DOHH2 (cell line): ENCODE results near the gene SPATA31C1.

Experiments used
- H3F3A ChIP-seq: fragments of 200-600 bp; sonication (generic), shearing (Covaris generic); 2 replicates; pipeline ENCODE4 v1.6.0; 2016; ENCODE audit warnings: antibody characterized with exemption, mild to moderate bottlenecking; ENCODE audit not compliant: control insufficient read depth, insufficient read depth
- H3K27ac ChIP-seq: fragments of 200-600 bp; sonication (generic); 2 replicates; pipeline ENCODE4 v1.5.1; 2014; ENCODE audit warnings: low read depth, mild to moderate bottlenecking, low read length, moderate library complexity
- H3K27me3 ChIP-seq: fragments of 200-600 bp; sonication (generic); 2 replicates; pipeline ENCODE4 v1.6.1; 2014; ENCODE audit warnings: mild to moderate bottlenecking, low read length, mixed read lengths; ENCODE audit not compliant: control insufficient read depth
- H3K36me3 ChIP-seq: fragments of 200-600 bp; sonication (generic); 2 replicates; pipeline ENCODE4 v1.6.1; 2014; ENCODE audit warnings: mild to moderate bottlenecking, low read length, moderate library complexity, mixed read lengths; ENCODE audit not compliant: control insufficient read depth
- H3K4me1 ChIP-seq: fragments of 200-600 bp; sonication (generic); 2 replicates; pipeline ENCODE4 v1.6.1; 2014; ENCODE audit warnings: mild to moderate bottlenecking, low read length, mixed read lengths; ENCODE audit not compliant: control insufficient read depth
- H3K4me2 ChIP-seq: fragments of 200-600 bp; sonication (generic); 2 replicates; pipeline ENCODE4 v1.6.0; 2014; ENCODE audit warnings: mild to moderate bottlenecking, low read length, moderate library complexity
- H3K4me3 ChIP-seq: fragments of 200-600 bp; sonication (generic); 2 replicates; pipeline ENCODE4 v1.5.1; 2014; ENCODE audit warnings: mild to moderate bottlenecking, low read length, mixed read lengths
- H3K79me2 ChIP-seq: fragments of 200-600 bp; sonication (generic); 2 replicates; pipeline ENCODE4 v1.6.1; 2014; ENCODE audit warnings: mild to moderate bottlenecking, low read length, mixed read lengths; ENCODE audit not compliant: control insufficient read depth
- H3K9me2 ChIP-seq: fragments of 200-600 bp; sonication (generic); replicated peaks from 2 replicates; pipeline ENCODE4 v1.6.1; 2014; ENCODE audit warnings: mild to moderate bottlenecking, low read length, mixed read lengths; ENCODE audit not compliant: control insufficient read depth
- H3K9me3 ChIP-seq: fragments of 200-600 bp; sonication (generic); 2 replicates; pipeline ENCODE4 v1.6.1; 2014; ENCODE audit warnings: antibody characterized with exemption, low read length, mixed read lengths; ENCODE audit not compliant: control insufficient read depth, insufficient read depth
- H4K20me1 ChIP-seq: fragments of 200-600 bp; sonication (generic); 2 replicates; pipeline ENCODE4 v1.6.0; 2014; ENCODE audit warnings: low read depth, mild to moderate bottlenecking, antibody characterized with exemption, low read length, moderate library complexity; ENCODE audit not compliant: control insufficient read depth, insufficient read depth
- EZH2phosphoT487 ChIP-seq: fragments of 200-600 bp; sonication (generic); IDR thresholded peaks from 2 replicates; pipeline ENCODE4 v1.6.1; 2017; ENCODE audit warnings: borderline replicate concordance, mild to moderate bottlenecking, antibody characterized with exemption, low read length, moderate library complexity, mixed read lengths
- TF ChIP-seq, protein P1 (sequence below): fragments of 200-600 bp; sonication (generic); IDR thresholded peaks from one replicate; pipeline ENCODE4 v1.5.1; 2014; ENCODE audit warnings: antibody characterized with exemption, mild to moderate bottlenecking, low read depth, low read length; ENCODE audit not compliant: poor library complexity, severe bottlenecking

The SPATA31C1 gene

DNA sequence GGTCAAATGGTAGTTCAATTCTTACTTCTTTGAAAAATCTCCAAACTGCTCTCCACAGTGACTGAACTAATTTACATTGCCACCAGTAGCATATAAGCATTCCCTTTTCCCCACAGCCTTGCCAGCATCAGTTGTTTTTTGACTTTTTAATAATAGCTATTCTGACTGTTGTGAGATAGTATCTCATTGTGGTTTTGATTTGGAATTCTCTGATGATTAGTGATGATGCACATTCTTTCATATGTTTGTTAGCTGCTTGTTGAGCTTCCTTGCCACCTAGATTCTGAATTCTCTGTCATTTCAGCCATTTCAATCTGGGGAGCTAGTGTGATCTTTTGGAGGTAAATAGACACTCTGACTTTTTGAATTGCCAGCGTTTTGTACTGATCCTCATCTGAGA lies 32.5 kb downstream of the SPATA31C1 start:
- H3K9me3 ChIP-seq = no peaks in the 10 kb centered on the region
- 0 out of 2 replicates have a peak, but pooled peaks cover 2% of the 10 kb centered on the region for H3K27me3 ChIP-seq
- no peaks in the 10 kb centered on the region for H3K4me1 ChIP-seq
- H3K4me2 ChIP-seq = no peak overlapping the region
- H3K9me2 ChIP-seq = no peaks in the 10 kb centered on the region
- no peaks in the 10 kb centered on the region for H3K36me3 ChIP-seq
- H3F3A ChIP-seq = no peaks in the 10 kb centered on the region
- H4K20me1 ChIP-seq = no peaks in the 10 kb centered on the region
- H3K79me2 ChIP-seq = no peaks in the 10 kb centered on the region
- no peak overlapping the region for H3K4me3 ChIP-seq
- no peak overlapping the region for H3K27ac ChIP-seq
- TF ChIP-seq EZH2phosphoT487 = no peak
- TF ChIP-seq, protein P1, sequence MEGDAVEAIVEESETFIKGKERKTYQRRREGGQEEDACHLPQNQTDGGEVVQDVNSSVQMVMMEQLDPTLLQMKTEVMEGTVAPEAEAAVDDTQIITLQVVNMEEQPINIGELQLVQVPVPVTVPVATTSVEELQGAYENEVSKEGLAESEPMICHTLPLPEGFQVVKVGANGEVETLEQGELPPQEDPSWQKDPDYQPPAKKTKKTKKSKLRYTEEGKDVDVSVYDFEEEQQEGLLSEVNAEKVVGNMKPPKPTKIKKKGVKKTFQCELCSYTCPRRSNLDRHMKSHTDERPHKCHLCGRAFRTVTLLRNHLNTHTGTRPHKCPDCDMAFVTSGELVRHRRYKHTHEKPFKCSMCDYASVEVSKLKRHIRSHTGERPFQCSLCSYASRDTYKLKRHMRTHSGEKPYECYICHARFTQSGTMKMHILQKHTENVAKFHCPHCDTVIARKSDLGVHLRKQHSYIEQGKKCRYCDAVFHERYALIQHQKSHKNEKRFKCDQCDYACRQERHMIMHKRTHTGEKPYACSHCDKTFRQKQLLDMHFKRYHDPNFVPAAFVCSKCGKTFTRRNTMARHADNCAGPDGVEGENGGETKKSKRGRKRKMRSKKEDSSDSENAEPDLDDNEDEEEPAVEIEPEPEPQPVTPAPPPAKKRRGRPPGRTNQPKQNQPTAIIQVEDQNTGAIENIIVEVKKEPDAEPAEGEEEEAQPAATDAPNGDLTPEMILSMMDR = no peak

DNA sequence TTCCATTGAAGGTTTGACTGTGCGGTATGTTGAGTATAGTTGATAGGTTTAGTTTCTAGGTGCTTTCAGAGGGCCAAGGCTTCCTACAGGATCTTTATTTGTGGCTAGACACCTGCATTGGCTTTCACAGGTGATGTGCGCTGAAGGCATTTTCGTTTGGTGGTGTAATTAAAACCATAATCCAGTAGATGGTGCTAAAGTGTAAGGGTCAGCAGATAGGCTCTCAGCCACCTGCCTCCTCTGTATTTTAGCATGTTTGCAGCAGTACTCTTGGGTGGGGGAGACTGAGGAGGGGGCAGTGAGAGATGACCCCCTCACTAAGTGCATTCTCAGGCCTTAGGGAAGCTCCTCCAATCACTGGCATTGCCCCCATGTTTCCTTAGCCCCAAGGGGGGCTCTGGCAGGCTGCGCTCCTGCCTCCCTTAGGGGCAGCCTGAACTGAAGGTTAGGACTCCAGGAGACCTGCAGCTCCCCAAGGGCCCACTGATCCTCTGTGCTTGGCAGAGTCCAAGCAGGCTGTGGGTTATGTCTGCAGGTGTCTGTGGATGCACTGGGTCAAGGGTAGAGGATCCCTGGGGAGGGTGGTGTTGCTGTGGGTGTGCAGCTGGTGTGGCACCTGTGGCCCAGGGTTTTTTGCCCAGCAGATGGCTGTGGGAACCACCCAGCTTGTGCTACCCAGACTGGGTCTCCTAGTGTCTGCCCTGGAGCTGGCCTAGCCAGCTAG lies 33.2 kb downstream of the SPATA31C1 start:
- TF ChIP-seq, protein P1 = peak; percentile 66
- TF ChIP-seq EZH2phosphoT487 = no peak
- no peak overlapping the region for H3K4me2 ChIP-seq
- H3K9me3 ChIP-seq = no peaks in the 10 kb centered on the region
- H3K4me1 ChIP-seq = no peaks in the 10 kb centered on the region
- H3K27me3 ChIP-seq = 0 out of 2 replicates have a peak, but pooled peaks cover 2% of the 10 kb centered on the region
- no peaks in the 10 kb centered on the region for H3K79me2 ChIP-seq
- H3K27ac ChIP-seq = no peak overlapping the region
- H3F3A ChIP-seq = no peaks in the 10 kb centered on the region
- no peaks in the 10 kb centered on the region for H3K9me2 ChIP-seq
- H3K36me3 ChIP-seq = no peaks in the 10 kb centered on the region
- no peak overlapping the region for H3K4me3 ChIP-seq
- H4K20me1 ChIP-seq = no peaks in the 10 kb centered on the region

DNA sequence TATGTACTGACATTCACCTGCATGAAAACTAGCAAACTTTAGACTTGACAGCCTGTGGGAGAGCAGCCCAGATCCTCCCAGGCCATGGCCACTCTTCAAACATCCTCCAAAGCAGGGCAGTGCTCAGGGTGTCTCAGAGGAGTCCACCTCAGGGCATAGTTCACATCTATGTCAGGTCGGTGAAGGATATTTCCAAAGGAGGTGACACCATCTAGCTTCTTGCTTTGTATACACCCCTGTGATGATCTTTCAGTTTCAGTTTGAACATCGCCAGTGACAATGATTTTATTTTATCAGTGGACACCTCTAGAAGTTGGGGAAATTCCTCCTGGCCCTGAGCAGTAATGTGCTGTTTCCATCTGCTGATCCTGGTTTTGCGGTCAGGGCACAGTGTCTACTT lies 36.5 kb downstream of the SPATA31C1 start:
- no peaks in the 10 kb centered on the region for H3F3A ChIP-seq
- H3K9me2 ChIP-seq = no peaks in the 10 kb centered on the region
- H3K4me2 ChIP-seq = no peak overlapping the region
- no peaks in the 10 kb centered on the region for H3K4me1 ChIP-seq
- no peak for TF ChIP-seq EZH2phosphoT487
- TF ChIP-seq, protein P1 = no peak
- no peak overlapping the region for H3K27ac ChIP-seq
- H4K20me1 ChIP-seq = no peaks in the 10 kb centered on the region
- no peaks in the 10 kb centered on the region for H3K36me3 ChIP-seq
- no peaks in the 10 kb centered on the region for H3K9me3 ChIP-seq
- H3K79me2 ChIP-seq = no peaks in the 10 kb centered on the region
- H3K4me3 ChIP-seq = no peak overlapping the region
- H3K27me3 ChIP-seq = 0 out of 2 replicates have a peak, but pooled peaks cover 4% of the 10 kb centered on the region
